H1 (cell line): ENCODE data around the gene SLC1A5. TPM values are rescaled to one million over a fixed set of nuclear protein-coding genes. Genes with fewer than 3 reads are reported as not detected.

Experiments
- CTCF ChIA-PET: fragments of 300-600 bp; sonication (Branson Sonifier 250); formaldehyde crosslinking; loops from one replicate; lab custom pipeline; 2021; ENCODE audit not compliant: partially characterized antibody; lab: Charles Lee
- POLR2A ChIA-PET: fragments of 300-600 bp; sonication (Branson Sonifier 250); formaldehyde crosslinking; loops from one replicate; lab custom pipeline; 2021; ENCODE audit warnings: inconsistent platforms; ENCODE audit not compliant: partially characterized antibody; lab: Charles Lee
- DNase-seq, 2 experiments: peaks; one replicate each; pipeline versions ENCODE4 v3.0.0 to v3.0.0-alpha.2; 2010 to 2022; ENCODE audit warnings: low spot score in 2 of 2, low read depth in 1 of 2, mixed read lengths in 1 of 2
- FAIRE-seq: peaks from 2 replicates; lab custom pipeline; 2011; peaks lifted over from hg19 to GRCh38; lab: Jason Lieb, UNC
- H2AFZ ChIP-seq: 2 replicates; pipeline ENCODE4 v1.8.1; 2012; ENCODE audit warnings: low read length, inconsistent platforms
- H2AK5ac ChIP-seq: 2 replicates; pipeline ENCODE4 v1.6.1; 2013; ENCODE audit warnings: low read depth, low read length
- H2BK120ac ChIP-seq: replicated peaks from 2 replicates; pipeline ENCODE3; 2013; ENCODE audit warnings: low read depth, low read length, inconsistent platforms
- H2BK12ac ChIP-seq: 2 replicates; pipeline ENCODE4 v1.6.1; 2013; ENCODE audit warnings: low read depth, low read length
- H2BK15ac ChIP-seq: 2 replicates; pipeline ENCODE4 v1.6.1; 2013; ENCODE audit warnings: low read length
- H2BK20ac ChIP-seq: 2 replicates; pipeline ENCODE4 v1.6.1; 2013; ENCODE audit warnings: low read length
- H2BK5ac ChIP-seq: 2 replicates; pipeline ENCODE4 v1.6.1; 2013; ENCODE audit warnings: low read depth, low read length
- H3K14ac ChIP-seq: 2 replicates; pipeline ENCODE4 v1.6.1; 2013; ENCODE audit warnings: inconsistent platforms; ENCODE audit not compliant: insufficient read length
- H3K18ac ChIP-seq: 2 replicates; pipeline ENCODE4 v1.6.1; 2013; ENCODE audit warnings: low read length; ENCODE audit errors: extremely low read depth
- H3K23ac ChIP-seq: 2 replicates; pipeline ENCODE4 v1.6.1; 2013; ENCODE audit warnings: inconsistent platforms; ENCODE audit not compliant: insufficient read length
- H3K23me2 ChIP-seq: 2 replicates; pipeline ENCODE4 v1.6.1; 2013; ENCODE audit warnings: low read depth, low read length
- H3K27ac ChIP-seq: 2 replicates; pipeline ENCODE4 v1.6.1; 2011; ENCODE audit warnings: low read depth, low read length, inconsistent platforms
- H3K27me3 ChIP-seq, 4 experiments: replicated peaks in 1 of 4; 1 replicate in 1 of 4; 2 replicates in 3 of 4; pipeline versions ENCODE4 v1.6.1 to v1.8.1; 2011 to 2013; ENCODE audit warnings: low read length in 3 of 4, mild to moderate bottlenecking in 3 of 4, inconsistent platforms in 2 of 4, mixed read lengths in 2 of 4, moderate library complexity in 1 of 4; ENCODE audit not compliant: control insufficient read depth in 3 of 4, insufficient read depth in 3 of 4; ENCODE audit errors: extremely low read depth in 1 of 4
- H3K36me3 ChIP-seq, 4 experiments: 2 replicates each; pipeline versions ENCODE4 v1.6.1 to v1.8.1; 2011 to 2013; ENCODE audit warnings: mild to moderate bottlenecking in 4 of 4, low read length in 3 of 4, moderate library complexity in 2 of 4, control low read depth in 1 of 4, inconsistent platforms in 1 of 4; ENCODE audit not compliant: insufficient read depth in 4 of 4, control insufficient read depth in 2 of 4
- H3K4ac ChIP-seq: replicated peaks from 2 replicates; pipeline ENCODE3; 2013; ENCODE audit warnings: low read length, low read depth, mixed read lengths, inconsistent platforms; ENCODE audit not compliant: insufficient read length
- H3K4me1 ChIP-seq, 4 experiments: replicated peaks in 1 of 4; 1 replicate in 1 of 4; 2 replicates in 3 of 4; pipeline versions ENCODE4 v1.6.1 to v1.8.1; 2011 to 2013; ENCODE audit warnings: low read length in 3 of 4, inconsistent platforms in 2 of 4, mixed read lengths in 1 of 4; ENCODE audit not compliant: insufficient read depth in 4 of 4, control insufficient read depth in 3 of 4
- H3K4me2 ChIP-seq, 2 experiments: 2 replicates each; pipeline versions ENCODE4 v1.6.1 to v1.8.1; 2011 to 2013; ENCODE audit warnings: low read depth in 2 of 2, low read length in 2 of 2, control low read depth in 1 of 2, inconsistent platforms in 1 of 2, mild to moderate bottlenecking in 1 of 2; ENCODE audit not compliant: insufficient read depth in 1 of 2
- H3K4me3 ChIP-seq, 4 experiments: fragments of 200-600, 300-600 bp in 1 of 4; sonication (generic), shearing (Covaris generic), sonication (Bioruptor Twin) in 1 of 4; 2 replicates each; pipeline versions ENCODE4 v1.5.1 to v1.8.1; 2011 to 2016; ENCODE audit warnings: low read length in 4 of 4, low read depth in 3 of 4, control low read depth in 2 of 4, inconsistent platforms in 2 of 4, mild to moderate bottlenecking in 2 of 4, mixed read lengths in 1 of 4, moderate library complexity in 1 of 4; ENCODE audit not compliant: insufficient read depth in 2 of 4; ENCODE audit errors: extremely low read depth in 1 of 4
- H3K56ac ChIP-seq: replicated peaks from 2 replicates; pipeline ENCODE3; 2013; ENCODE audit warnings: low read depth, mild to moderate bottlenecking, mixed read lengths, low read length, inconsistent platforms; ENCODE audit not compliant: insufficient read length
- H3K79me1 ChIP-seq: 2 replicates; pipeline ENCODE4 v1.6.1; 2013; ENCODE audit warnings: low read depth, low read length, control low read depth
- H3K79me2 ChIP-seq, 2 experiments: 2 replicates each; pipeline versions ENCODE4 v1.6.1 to v1.8.1; 2012 to 2013; ENCODE audit warnings: low read length in 2 of 2, mild to moderate bottlenecking in 2 of 2, inconsistent platforms in 1 of 2; ENCODE audit not compliant: insufficient read depth in 2 of 2, control insufficient read depth in 1 of 2
- H3K9ac ChIP-seq, 4 experiments: replicated peaks in 1 of 4; 1 replicate in 1 of 4; 2 replicates in 3 of 4; pipeline versions ENCODE4 v1.6.1 to v1.8.1; 2011 to 2013; ENCODE audit warnings: low read depth in 3 of 4, low read length in 3 of 4, control low read depth in 2 of 4, mild to moderate bottlenecking in 2 of 4, moderate library complexity in 2 of 4, inconsistent platforms in 1 of 4; ENCODE audit errors: extremely low read depth in 1 of 4
- H3K9me3 ChIP-seq, 2 experiments: 2 replicates each; pipeline versions ENCODE4 v1.6.1 to v1.8.1; 2012 to 2013; ENCODE audit warnings: mild to moderate bottlenecking in 2 of 2, moderate library complexity in 2 of 2, control low read depth in 1 of 2, inconsistent platforms in 1 of 2, low read depth in 1 of 2, low read length in 1 of 2, mixed read lengths in 1 of 2; ENCODE audit not compliant: insufficient read depth in 2 of 2
- H4K20me1 ChIP-seq, 2 experiments: replicated peaks in 1 of 2; 2 replicates each; pipeline versions ENCODE3 to v1.8.1; 2011 to 2013; ENCODE audit warnings: inconsistent platforms in 2 of 2, low read length in 2 of 2, mild to moderate bottlenecking in 1 of 2; ENCODE audit not compliant: insufficient read depth in 2 of 2, control insufficient read depth in 1 of 2
- H4K5ac ChIP-seq: 2 replicates; pipeline ENCODE4 v1.6.1; 2013; ENCODE audit warnings: low read length, low read depth, mixed read lengths, inconsistent platforms; ENCODE audit not compliant: insufficient read length
- H4K8ac ChIP-seq: 2 replicates; pipeline ENCODE4 v1.8.0; 2013; ENCODE audit warnings: mild to moderate bottlenecking, moderate library complexity, low read length, inconsistent platforms; ENCODE audit not compliant: insufficient read depth; ENCODE audit errors: extremely low read depth
- H4K91ac ChIP-seq: replicated peaks from 2 replicates; pipeline ENCODE3; 2013; ENCODE audit warnings: low read length, mixed read lengths, inconsistent platforms; ENCODE audit not compliant: insufficient read length
- CHD2 ChIP-seq: IDR thresholded peaks from 2 replicates; pipeline ENCODE4 v1.6.1; 2012; ENCODE audit warnings: low read length, improper control_type of control experiment
- JUND ChIP-seq: IDR thresholded peaks from 2 replicates; pipeline ENCODE4 v1.6.1; 2011; ENCODE audit warnings: mild to moderate bottlenecking, improper control_type of control experiment, low read length
- NRF1 ChIP-seq: IDR thresholded peaks from 2 replicates; pipeline ENCODE4 v1.6.1; 2011; ENCODE audit warnings: mild to moderate bottlenecking, low read depth, low read length, improper control_type of control experiment
- PHF8 ChIP-seq: fragments of 200-600 bp; sonication (generic); conservative IDR thresholded peaks from 2 replicates; pipeline ENCODE4 v1.7.1; 2012; ENCODE audit warnings: low read depth, mild to moderate bottlenecking, inconsistent platforms, low read length, moderate library complexity
- SP1 ChIP-seq: IDR thresholded peaks from 2 replicates; pipeline ENCODE4 v1.6.1; 2011; ENCODE audit warnings: low read depth, low read length
- WGBS, 2 experiments: shearing (Covaris generic) in 1 of 2; methylation state at CpG; one replicate each; pipeline versions ENCODE4 v1.1.6 to v1.1.7; 2013 to 2015; ENCODE audit warnings: low lambda C conversion rate in 2 of 2, mixed read lengths in 2 of 2, inconsistent platforms in 1 of 2, low coverage in 1 of 2, missing lambda C conversion rate in 1 of 2; ENCODE audit not compliant: insufficient replicate concordance in 2 of 2, insufficient coverage in 1 of 2, insufficient read length in 1 of 2; ENCODE audit errors: extremely low coverage in 1 of 2, missing lambda C conversion rate in 1 of 2; 5-methylcytosine and 5-hydroxymethylcytosine counted together
- polyA plus RNA-seq, 7 experiments: library from polyadenylated mRNA; depleted of rRNA in 3 of 7; stranded (reverse) in 5 of 7; unstranded in 2 of 7; fragments of >200 nt in 5 of 7; fragments of 200-250 nt in 2 of 7; gene quantifications; 1 replicate in 5 of 7; 2 replicates in 1 of 7; 4 replicates in 1 of 7; pipeline versions ENCODE4 v1.2.1 to v1.2.3, GENCODE V29; 2011 to 2013; ENCODE audit warnings: missing spikeins in 2 of 7, mixed read lengths in 2 of 7
- total RNA-seq: library from RNA; stranded (reverse); fragmentation: NEBNext Ultra II Directional; extraction: Animal tissue kit (Norgen Biotek cat#: 25700); gene quantifications from 2 replicates; pipeline ENCODE4 v1.2.1, GENCODE V29; 2021

The SLC1A5 gene
- total and polyA plus RNA-seq, 2 of the 8 experiments (the other 6 are each of a cell fraction or from before 2014, with no cell fraction given): 291 to 351 TPM

GRCh38 chr19:46818812-46819211 lies 30.4 kb upstream of the SLC1A5 start:
- H3K56ac ChIP-seq: no peak overlapping the region
- H3K18ac ChIP-seq: no peak overlapping the region
- TF ChIP-seq JUND (no peak), PHF8 (no peak), SP1 (peak; percentile 97), CHD2 (peak; percentile 80), NRF1 (no peak)
- no peaks in the 10 kb centered on the region for H3K79me2 ChIP-seq
- no peak overlapping the region for H3K4ac ChIP-seq
- no peak overlapping the region; the same call in 1 of the 2 replicates for H4K8ac ChIP-seq
- no peak overlapping the region for H3K14ac ChIP-seq
- no peak overlapping the region for H2BK5ac ChIP-seq
- H4K20me1 ChIP-seq: no peaks in the 10 kb centered on the region
- 93% methylated on average over 2 of the region's 2 CpGs; no CpG with 5 or more reads in 1 of the 2 experiments for WGBS, 2 experiments
- no peak overlapping the region for H3K4me3 ChIP-seq
- H3K4me2 ChIP-seq: no peak overlapping the region
- DNase-seq: peak in 1 of 2 experiments; percentile 54
- H2BK20ac ChIP-seq: no peak overlapping the region
- no peak overlapping the region for H2AK5ac ChIP-seq
- H2BK12ac ChIP-seq: no peak overlapping the region
- H2BK120ac ChIP-seq: no peak overlapping the region
- no peaks in the 10 kb centered on the region for H3K36me3 ChIP-seq
- peak; percentile 45 for FAIRE-seq
- no peak overlapping the region for H3K23ac ChIP-seq
- no peak overlapping the region for H3K27ac ChIP-seq
- H2BK15ac ChIP-seq: no peak overlapping the region
- H3K79me1 ChIP-seq: no peaks in the 10 kb centered on the region
- H3K9ac ChIP-seq: no peak overlapping the region
- no peak overlapping the region for H4K5ac ChIP-seq
- H2AFZ ChIP-seq: no peak overlapping the region
- CTCF ChIA-PET: interaction anchor here (1.0 to 1.1 kb wide), 2 partner anchors 70 to 169 kb away, joined by 3 read pairs; no protein-coding TSS in a partner anchor
- POLR2A ChIA-PET: interaction anchor here (0.7 to 8.3 kb wide), 4 partner anchors 13 to 63 kb away, joined by 3 to 68 read pairs (median 3); partner anchors contain the start of gene SLC1A5
- no peak overlapping the region for H4K91ac ChIP-seq
- no peaks in the 10 kb centered on the region for H3K9me3 ChIP-seq
- H3K4me1 ChIP-seq: no peaks in the 10 kb centered on the region; a peak in 1 of 7 replicates
- no peaks in the 10 kb centered on the region for H3K23me2 ChIP-seq
- no peaks in the 10 kb centered on the region for H3K27me3 ChIP-seq
